Vagina (tissue), 2 donors: ENCODE data around the gene IQCC. TPM values are rescaled to one million over a fixed set of nuclear protein-coding genes. Genes with fewer than 3 reads are reported as not detected.

ENCODE experiments used
- DNase-seq, 2 donors: peaks; one replicate each; pipeline ENCODE4 v3.0.0-alpha.2; 2017; ENCODE audit errors: extremely low spot score in 2 of 2
- H3K27ac ChIP-seq: fragments of 200-600 bp; sonication (generic); one replicate; pipeline ENCODE4 v1.5.1; 2019
- H3K27me3 ChIP-seq: fragments of 200-600 bp; sonication (generic); one replicate; pipeline ENCODE4 v1.5.1; 2019
- H3K36me3 ChIP-seq, 2 donors: fragments of 200-600 bp; sonication (generic); one replicate each; pipeline ENCODE4 v1.5.1; 2017 to 2019
- H3K4me1 ChIP-seq: fragments of 200-600 bp; sonication (generic); one replicate; pipeline ENCODE4 v1.5.1; 2019
- H3K4me3 ChIP-seq, 2 donors: fragments of 200-600 bp; sonication (generic); 1 replicate in 1 of 2; 2 replicates in 1 of 2; pipeline ENCODE4 v1.5.1; 2016 to 2019
- H3K9me3 ChIP-seq: fragments of 200-600 bp; sonication (generic); one replicate; pipeline ENCODE4 v1.5.1; 2019
- POLR2A ChIP-seq, 2 donors: fragments of 450-650 bp; IDR thresholded peaks; one replicate each; pipeline ENCODE4 v1.6.1; 2017; ENCODE audit warnings: antibody characterized with exemption in 2 of 2, mild to moderate bottlenecking in 2 of 2, moderate library complexity in 2 of 2
- POLR2AphosphoS5 ChIP-seq, 2 donors: sonication (generic); formaldehyde crosslinking; IDR thresholded peaks; one replicate each; pipeline ENCODE4 v1.9.0; 2017; ENCODE audit warnings: antibody characterized with exemption in 2 of 2, mild to moderate bottlenecking in 2 of 2, low read depth in 1 of 2; ENCODE audit not compliant: insufficient read depth in 1 of 2
- intact Hi-C: fragments of 100-400 bp; cut with DNase I; formaldehyde crosslinking; loops from one replicate; pipeline ENCODE4 v1.15.1; 2023
- total RNA-seq: library from RNA; depleted of rRNA; stranded (reverse); fragments of >200 nt; gene quantifications from one replicate; pipeline ENCODE4 v1.2.3, GENCODE V29; 2016
- TF ChIP-seq, protein P1 (sequence below), 3 experiments: fragments of 450-650 bp in 2 of 3; fragments of 200-600 bp in 1 of 3; sonication (generic) in 1 of 3; IDR thresholded peaks; one replicate each; pipeline ENCODE4 v1.5.1; 2017 to 2019; ENCODE audit warnings: antibody characterized with exemption in 3 of 3, mild to moderate bottlenecking in 2 of 3, moderate library complexity in 2 of 3

IQCC gene
- total RNA-seq, 1 donor from 2014 or later, result not detected

DNA sequence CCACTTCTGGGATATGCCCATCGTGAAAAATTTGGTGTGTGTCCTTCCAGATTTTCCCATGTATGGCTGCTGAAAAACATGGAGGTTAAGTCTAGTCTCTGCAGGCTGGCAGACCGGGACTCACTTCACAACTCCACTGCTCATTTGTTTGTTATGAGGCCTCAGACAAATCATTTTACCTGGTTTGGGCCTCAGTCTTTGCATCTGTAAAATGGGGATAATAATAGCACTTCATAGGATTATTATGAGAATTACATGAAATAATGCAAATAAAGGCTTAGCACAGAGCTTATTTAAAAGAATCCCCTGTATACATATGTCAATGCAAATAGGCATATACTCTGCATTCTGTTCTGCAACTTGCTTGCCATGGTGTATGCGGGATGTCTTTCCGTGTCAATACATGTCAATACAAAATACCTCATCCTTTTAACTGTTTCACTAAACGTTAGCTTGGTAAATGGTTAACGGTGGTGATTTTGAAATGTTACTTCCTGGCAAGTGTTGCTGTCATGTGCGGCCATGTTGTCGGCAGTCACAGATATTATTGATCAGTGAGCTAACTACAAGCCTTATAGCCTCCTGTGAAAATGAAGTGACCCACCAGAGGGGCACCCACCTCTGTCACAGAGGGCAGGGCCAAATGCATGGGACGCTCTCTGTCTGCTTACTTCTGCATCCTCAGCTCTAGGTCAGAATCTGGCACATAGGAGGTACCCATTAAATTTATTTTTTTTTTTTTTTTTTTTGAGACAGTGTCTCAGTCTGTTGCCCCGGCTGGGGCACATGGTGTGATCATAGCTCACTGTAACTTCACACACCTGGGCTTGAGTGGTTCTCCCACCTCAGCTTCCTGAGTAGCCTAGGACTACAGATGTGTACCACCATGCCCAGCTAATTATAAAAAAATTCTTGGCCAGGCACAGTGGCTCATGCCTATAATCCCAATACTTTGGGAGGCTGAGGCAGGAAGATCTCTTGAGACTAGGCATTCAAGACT lies 49.9 kb downstream of the IQCC start:
- Histone ChIP-seq H3K27ac (no peak overlapping the region), H3K27me3 (no peaks in the 10 kb centered on the region), H3K9me3 (no peaks in the 10 kb centered on the region), H3K36me3 (no peaks in the 10 kb centered on the region), H3K4me3 (no peak overlapping the region), H3K4me1 (no peaks in the 10 kb centered on the region)
- TF ChIP-seq, protein P1, sequence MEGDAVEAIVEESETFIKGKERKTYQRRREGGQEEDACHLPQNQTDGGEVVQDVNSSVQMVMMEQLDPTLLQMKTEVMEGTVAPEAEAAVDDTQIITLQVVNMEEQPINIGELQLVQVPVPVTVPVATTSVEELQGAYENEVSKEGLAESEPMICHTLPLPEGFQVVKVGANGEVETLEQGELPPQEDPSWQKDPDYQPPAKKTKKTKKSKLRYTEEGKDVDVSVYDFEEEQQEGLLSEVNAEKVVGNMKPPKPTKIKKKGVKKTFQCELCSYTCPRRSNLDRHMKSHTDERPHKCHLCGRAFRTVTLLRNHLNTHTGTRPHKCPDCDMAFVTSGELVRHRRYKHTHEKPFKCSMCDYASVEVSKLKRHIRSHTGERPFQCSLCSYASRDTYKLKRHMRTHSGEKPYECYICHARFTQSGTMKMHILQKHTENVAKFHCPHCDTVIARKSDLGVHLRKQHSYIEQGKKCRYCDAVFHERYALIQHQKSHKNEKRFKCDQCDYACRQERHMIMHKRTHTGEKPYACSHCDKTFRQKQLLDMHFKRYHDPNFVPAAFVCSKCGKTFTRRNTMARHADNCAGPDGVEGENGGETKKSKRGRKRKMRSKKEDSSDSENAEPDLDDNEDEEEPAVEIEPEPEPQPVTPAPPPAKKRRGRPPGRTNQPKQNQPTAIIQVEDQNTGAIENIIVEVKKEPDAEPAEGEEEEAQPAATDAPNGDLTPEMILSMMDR (IDR thresholded peaks at IDR 0.05), result no peak
- TF ChIP-seq POLR2A (IDR thresholded peaks at IDR 0.05) (no peak), POLR2AphosphoS5 (IDR thresholded peaks at IDR 0.05; ENCODE audit: insufficient read depth in 1 of 2, low read depth in 1 of 2) (no peak)
- no peak for DNase-seq
- intact Hi-C loops, result no loop called here

DNA sequence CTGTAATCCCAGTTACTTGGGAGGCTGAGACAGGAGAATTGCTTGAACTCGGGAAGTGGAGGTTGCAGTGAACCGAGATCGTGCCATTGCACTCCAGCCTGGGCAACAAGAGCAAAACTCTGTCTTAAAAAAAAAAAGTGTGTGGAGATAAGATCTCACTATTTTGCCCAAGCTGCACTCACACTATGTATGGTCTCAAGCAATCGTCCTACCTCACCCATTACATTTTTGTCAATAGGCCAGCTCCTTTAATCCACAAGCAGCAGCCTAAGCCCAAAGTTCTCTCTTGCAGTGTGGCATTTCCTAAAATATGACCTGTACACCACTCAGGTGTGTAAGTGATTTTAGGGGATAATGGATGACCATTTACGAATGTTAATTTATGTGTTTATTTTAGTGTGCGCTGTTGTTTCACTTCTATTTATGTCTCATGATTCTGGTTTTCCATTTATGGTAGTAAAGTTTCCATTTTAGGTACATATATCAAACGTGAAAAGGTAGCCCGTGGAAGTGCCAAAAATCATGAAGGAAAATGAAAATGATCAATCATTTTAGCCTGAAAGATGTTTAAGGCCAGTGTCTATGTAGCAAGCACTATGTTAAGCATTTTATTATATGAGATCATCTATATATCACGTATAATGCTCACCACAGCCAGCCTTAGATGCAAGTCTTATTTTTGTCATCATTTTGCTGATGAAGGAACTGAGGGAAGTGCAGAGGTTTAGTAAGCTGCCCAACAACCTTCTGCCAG lies 51.2 kb downstream of the IQCC start:
- no peak for TF ChIP-seq POLR2A (IDR thresholded peaks at IDR 0.05)
- no peak for TF ChIP-seq POLR2AphosphoS5 (IDR thresholded peaks at IDR 0.05; ENCODE audit: insufficient read depth in 1 of 2, low read depth in 1 of 2)
- TF ChIP-seq, protein P1 (IDR thresholded peaks at IDR 0.05), result no peak
- Histone ChIP-seq H3K4me1 (no peaks in the 10 kb centered on the region), H3K4me3 (no peak overlapping the region), H3K27me3 (no peaks in the 10 kb centered on the region), H3K27ac (no peak overlapping the region), H3K36me3 (no peaks in the 10 kb centered on the region), H3K9me3 (no peaks in the 10 kb centered on the region)
- no peak for DNase-seq
- intact Hi-C loops, result no loop called here

DNA sequence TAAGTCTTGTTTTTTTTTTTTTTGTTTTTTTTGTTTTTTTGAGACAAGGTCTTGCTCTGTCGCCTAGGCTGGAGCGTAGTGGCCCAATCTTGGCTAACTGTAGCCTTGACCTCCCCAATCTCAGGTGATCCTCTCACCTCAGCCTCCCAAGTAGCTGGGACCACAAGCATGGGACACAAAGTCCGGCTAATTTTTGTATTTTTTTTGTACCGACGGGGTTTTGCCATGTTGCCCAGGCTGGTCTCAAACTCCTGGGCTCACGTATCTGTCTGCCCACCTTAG lies 51.7 kb downstream of the IQCC start:
- TF ChIP-seq POLR2AphosphoS5 (IDR thresholded peaks at IDR 0.05; ENCODE audit: insufficient read depth in 1 of 2, low read depth in 1 of 2) (no peak), POLR2A (IDR thresholded peaks at IDR 0.05) (no peak)
- TF ChIP-seq, protein P1 (IDR thresholded peaks at IDR 0.05), result no peak
- intact Hi-C loops, result no loop called here
- Histone ChIP-seq H3K27ac (no peak overlapping the region), H3K9me3 (no peaks in the 10 kb centered on the region), H3K36me3 (no peaks in the 10 kb centered on the region), H3K27me3 (no peaks in the 10 kb centered on the region), H3K4me3 (no peak overlapping the region), H3K4me1 (no peaks in the 10 kb centered on the region)
- no peak for DNase-seq

Other genes with a start within 250 kb of the IQCC start
- 104 TPM for gene KHDRBS1, start 191.8 kb upstream of the IQCC start, total RNA-seq
- 8.3 TPM for gene TMEM39B, start 132.7 kb upstream of the IQCC start, total RNA-seq
- gene KPNA6, start 97.6 kb upstream of the IQCC start, total RNA-seq, result 28.7 TPM
- gene TXLNA, start 26.0 kb upstream of the IQCC start, total RNA-seq, result 45.7 TPM
- 2.9 TPM for gene CCDC28B, start 5.1 kb upstream of the IQCC start, total RNA-seq
- not detected for gene DCDC2B, start 3.4 kb downstream of the IQCC start, total RNA-seq
- 8.3 TPM for gene TMEM234, start 16.7 kb downstream of the IQCC start, total RNA-seq
- 164 TPM for gene EIF3I, start 16.7 kb downstream of the IQCC start, total RNA-seq
- gene FAM167B, start 41.6 kb downstream of the IQCC start, total RNA-seq, result 3.7 TPM
- gene LCK, start 45.6 kb downstream of the IQCC start, total RNA-seq, result 6.4 TPM
- 65.6 TPM for gene HDAC1, start 86.4 kb downstream of the IQCC start, total RNA-seq
- 36.8 TPM for gene MARCKSL1, start 130.6 kb downstream of the IQCC start, total RNA-seq
- 10.1 TPM for gene FAM229A, start 156.8 kb downstream of the IQCC start, total RNA-seq
- gene TSSK3, start 156.9 kb downstream of the IQCC start, total RNA-seq, result not detected
- 54.3 TPM for gene BSDC1, start 188.8 kb downstream of the IQCC start, total RNA-seq